Coronary artery (tissue), 2 donors: ENCODE results near the gene KCNF1.

Experiments
- DNase-seq: peaks from one replicate; pipeline ENCODE4 v3.0.0-alpha.2; 2017; ENCODE audit warnings: low spot score
- H3K27ac ChIP-seq, 2 donors: fragments of 200-600 bp; sonication (generic); one replicate each; pipeline ENCODE4 v1.5.1; 2016 to 2019
- H3K4me3 ChIP-seq: fragments of 200-600 bp; sonication (generic); 2 replicates; pipeline ENCODE4 v1.5.1; 2016; ENCODE audit warnings: mild to moderate bottlenecking, moderate library complexity
- CTCF ChIP-seq: fragments of 200-600 bp; sonication (generic); IDR thresholded peaks from one replicate; pipeline ENCODE4 v1.5.1; 2019; ENCODE audit warnings: antibody characterized with exemption

Gene KCNF1

DNA sequence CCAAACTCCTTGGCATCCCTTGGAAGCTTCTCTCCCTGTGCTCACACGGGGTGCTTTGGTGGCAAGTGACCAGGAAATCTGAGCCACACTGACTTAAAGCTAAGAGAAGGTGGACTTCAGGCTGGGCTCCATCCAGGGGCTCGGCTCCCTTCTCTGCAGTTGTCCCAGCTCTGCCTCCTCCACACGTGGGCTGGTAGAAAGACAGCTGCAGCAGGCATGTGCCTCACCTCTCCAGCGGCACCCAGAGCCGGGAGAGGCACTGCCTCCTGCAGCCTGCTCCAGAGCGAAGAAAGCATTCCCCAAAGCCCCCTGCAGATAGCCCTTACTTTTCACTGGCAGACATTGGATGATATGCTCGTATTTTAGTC, 11.3 kb downstream of the KCNF1 start:
- H3K27ac ChIP-seq, result no peak overlapping the region

GRCh38 chr2:10923965-10924364, 12.2 kb downstream of the KCNF1 start:
- Histone ChIP-seq H3K27ac (no peak overlapping the region), H3K4me3 (no peak overlapping the region)
- TF ChIP-seq CTCF, result no peak
- no peak for DNase-seq

More for the DNA sequence above, 11.3 kb downstream of the KCNF1 start:
- no peak for DNase-seq
- no peak overlapping the region for H3K4me3 ChIP-seq
- TF ChIP-seq CTCF, result no peak

- DNase-seq, result no peak
- H3K4me3 ChIP-seq, result no peak overlapping the region
- TF ChIP-seq CTCF, result no peak
- H3K27ac ChIP-seq, result no peak overlapping the region
Observed at GRCh38 chr2:10924441-10924840, 12.7 kb downstream of the KCNF1 start.

DNA sequence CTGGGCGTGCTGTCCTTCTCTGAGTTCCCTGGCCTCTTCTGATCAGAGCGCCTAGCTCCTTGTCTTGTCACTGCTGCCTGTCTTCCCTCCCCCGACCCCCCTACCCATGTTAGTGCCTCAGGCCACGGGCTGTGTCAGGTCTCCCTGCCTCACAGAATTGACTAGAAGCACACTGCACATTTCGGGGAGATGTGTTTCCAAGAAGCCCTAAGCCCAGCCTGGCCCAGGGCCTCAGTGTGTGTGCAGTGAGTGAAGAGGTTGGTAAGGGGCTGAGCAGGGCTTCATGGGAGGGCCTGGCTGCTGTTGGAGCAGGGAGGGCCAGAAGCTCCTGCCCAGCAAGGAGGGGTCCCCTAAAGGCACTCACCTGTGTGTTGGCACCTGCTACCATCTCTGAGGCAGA, 13.1 kb downstream of the KCNF1 start:
- H3K27ac ChIP-seq, result no peak overlapping the region
- H3K4me3 ChIP-seq, result no peak overlapping the region
- TF ChIP-seq CTCF, result no peak
- DNase-seq, result no peak

DNA sequence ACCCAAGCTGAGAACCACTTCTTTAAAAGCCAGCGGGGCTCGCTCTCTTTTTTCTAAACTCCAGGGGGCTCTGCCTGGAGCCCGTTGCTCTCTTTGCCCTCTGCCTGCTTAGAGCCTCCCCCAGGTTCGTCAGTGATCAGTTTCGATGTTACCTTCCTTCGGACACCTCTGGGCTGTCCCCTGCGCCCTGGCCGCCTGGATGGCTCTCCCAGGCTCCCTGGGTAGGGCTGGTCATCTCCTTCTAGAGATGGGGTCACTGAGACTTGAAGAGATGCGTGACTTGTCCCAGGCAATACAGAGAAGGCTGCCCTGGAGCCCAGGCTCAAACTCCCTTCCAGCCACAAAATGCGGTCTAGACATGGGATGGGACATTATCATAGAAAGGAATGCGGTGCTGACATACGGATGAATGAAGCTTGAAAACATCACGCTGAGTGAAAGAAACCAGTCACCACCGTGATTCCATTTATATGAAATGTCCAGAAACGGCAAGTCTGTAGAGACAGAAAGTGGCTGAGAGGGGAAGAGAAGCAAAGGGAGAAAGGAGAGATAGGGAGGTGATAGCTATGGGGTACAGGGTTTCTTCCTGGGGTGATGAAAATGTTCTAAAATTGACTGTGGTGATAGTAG, 14.6 kb downstream of the KCNF1 start:
- TF ChIP-seq CTCF, result no peak
- Histone ChIP-seq H3K27ac (no peak overlapping the region), H3K4me3 (no peak overlapping the region)
- DNase-seq, result no peak

DNA sequence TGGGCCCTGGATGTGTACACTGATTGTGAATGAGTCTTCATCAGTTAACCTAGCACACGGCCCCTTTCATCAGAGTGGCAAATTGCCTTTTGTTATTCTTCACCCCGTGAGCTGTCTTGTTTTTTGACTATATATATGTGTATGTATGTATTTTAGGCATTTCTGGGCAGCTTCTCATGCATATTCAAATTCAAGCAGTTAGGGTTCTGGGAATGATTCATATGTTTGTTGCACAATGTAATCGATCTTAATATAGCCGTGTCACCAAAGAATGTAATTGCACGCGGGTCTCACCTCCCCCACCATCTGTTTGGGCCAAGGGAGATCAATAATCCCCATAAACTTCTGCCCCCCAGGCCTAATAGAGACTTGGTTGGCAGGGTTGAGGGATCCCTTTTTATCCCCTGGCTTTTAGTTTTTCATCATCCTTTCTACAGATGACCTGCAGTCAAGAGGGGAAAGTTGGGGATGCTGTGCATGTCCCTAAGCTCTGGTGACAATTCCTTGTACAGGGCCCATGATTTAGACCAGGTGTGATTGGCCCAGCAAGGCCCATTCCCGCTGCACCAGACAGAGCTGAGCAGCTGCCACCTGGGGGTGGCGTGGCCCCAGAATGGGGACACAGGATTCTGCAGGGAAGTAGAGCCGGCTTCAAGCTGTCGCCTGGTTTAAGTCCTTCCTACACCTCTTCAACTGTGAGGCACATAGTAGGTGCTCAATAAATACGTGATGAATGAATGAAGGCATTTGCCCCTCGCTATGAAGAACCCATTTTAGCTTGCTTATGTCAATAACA, 19.2 kb downstream of the KCNF1 start:
- H3K4me3 ChIP-seq, result no peak overlapping the region
- no peak for DNase-seq
- H3K27ac ChIP-seq, result no peak overlapping the region
- no peak for TF ChIP-seq CTCF

- DNase-seq, result no peak
- no peak for TF ChIP-seq CTCF
- no peak overlapping the region for H3K4me3 ChIP-seq
- no peak overlapping the region for H3K27ac ChIP-seq
Observed at GRCh38 chr2:10931710-10932255, 20.0 kb downstream of the KCNF1 start.
